COR-L47 (cell line): ENCODE data around the gene MXD4.

Source experiments
- DNase-seq: peaks from one replicate; lab custom pipeline; 2025; lab: John Stamatoyannopoulos, UW

The MXD4 gene

DNA sequence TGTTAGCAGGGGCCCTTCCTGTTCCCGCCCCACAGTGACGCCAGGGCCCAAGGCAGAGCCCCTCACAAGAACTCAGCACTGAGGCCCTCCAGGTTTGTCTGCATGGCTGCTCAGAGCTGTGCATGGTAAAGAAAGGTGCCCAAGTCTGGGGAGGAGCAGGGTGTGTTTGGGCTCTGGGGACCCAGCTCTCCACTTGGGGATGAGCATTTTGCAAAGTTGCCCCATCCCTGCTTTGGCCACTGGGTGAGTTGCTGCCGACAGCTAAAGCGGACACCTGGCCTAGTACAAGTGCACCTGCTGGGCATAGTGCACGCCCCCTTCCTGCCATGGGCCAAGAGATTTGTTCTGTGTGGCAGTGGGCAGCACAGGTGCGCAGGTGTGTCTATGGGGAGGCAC, 2.0 kb upstream of the MXD4 start:
- DNase-seq, result peak; percentile 73

DNA sequence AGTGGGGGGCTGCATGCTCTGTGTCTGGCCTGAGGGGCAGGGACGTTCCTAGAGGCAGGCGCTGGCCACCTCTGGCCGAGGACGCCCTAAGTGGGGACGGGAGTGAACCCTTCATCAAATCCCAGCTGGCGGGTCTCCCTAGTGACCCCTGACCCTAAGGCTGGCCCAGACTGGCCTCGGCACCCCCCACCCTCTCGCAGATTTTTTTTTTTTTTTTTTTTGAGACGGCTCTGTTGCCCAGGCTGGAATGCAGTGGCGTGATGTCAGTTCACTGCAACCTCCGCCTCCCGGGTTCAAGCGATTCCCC, 988 bp upstream of the MXD4 start:
- no peak for DNase-seq

DNA sequence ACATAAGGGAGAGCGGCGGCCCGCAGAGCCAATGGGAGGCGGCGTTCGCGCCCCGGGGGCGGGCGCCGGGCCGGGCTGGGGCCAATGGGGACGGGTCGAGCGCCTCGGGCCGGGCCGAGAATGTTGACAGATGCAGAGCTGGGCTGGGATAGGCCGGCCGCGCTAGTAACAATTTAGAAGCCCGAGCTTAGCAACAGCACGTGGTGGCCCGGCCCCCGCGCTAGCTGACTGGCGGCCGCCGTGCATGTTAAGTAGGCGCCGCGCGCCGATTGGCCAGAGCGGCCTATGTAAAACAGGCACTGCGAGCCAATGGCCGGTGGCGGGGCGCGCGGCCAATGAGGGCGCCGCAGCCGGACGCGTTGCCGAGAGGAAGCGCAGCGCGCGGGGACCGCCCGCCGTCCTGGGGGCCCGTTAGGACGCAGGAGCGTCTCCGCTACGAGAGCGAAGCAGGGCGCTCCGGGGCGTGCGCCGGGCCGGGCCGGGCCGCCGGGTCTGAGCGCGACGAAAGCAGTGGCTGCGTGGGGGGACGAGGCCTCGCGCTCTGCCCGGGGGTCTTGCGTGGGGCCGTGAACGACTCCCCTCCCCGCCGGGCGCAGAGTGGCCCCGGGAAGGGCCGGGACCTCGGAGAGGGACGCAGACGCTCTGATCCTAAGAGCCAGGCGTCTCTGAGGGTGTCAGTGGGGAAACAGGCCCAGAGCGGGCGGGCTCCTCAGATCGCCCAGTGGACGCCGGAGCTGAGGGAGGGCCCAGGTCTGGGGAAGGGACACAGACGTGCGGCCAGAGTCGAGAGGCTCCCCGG, 435 bp upstream of the MXD4 start:
- DNase-seq, result peak; percentile 99

DNA sequence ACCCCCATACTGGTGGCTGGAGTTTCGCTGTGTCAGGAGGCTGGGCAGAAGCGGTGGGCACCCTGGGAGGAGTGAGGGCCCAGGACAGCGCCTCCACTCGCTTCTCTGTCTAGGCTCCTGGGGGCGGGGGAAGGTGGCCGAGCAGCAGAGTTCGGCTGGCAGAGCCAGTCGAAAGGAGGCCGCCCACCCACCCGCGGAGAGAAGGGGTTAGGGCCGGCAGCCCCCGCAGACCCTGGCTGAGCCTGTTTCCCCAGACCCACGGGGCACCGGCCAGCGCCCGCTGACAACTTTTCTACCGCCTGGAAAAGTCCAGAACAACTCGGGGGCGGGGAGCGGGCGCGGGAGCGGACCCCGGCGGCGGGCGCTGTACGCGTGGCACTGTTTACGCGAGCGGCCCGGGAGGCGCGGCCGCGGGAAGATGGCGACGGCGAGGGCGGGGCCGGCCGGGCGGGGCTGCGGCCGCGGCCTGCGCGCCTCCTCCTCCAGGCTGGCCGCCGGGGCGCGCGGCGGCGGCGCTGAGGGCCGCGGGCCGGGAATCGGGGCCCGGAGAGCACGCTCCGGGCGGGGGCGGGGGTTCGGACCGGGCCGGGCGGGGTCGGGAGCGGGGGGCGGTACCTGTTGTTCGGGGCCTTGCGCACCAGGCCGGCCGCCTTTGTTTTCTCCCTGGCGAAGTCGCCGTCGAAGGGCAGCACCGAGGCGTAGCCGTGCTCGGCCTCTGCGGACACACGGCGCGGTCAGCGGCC, 628 bp downstream of the MXD4 start:
- peak; percentile 38 for DNase-seq

DNA sequence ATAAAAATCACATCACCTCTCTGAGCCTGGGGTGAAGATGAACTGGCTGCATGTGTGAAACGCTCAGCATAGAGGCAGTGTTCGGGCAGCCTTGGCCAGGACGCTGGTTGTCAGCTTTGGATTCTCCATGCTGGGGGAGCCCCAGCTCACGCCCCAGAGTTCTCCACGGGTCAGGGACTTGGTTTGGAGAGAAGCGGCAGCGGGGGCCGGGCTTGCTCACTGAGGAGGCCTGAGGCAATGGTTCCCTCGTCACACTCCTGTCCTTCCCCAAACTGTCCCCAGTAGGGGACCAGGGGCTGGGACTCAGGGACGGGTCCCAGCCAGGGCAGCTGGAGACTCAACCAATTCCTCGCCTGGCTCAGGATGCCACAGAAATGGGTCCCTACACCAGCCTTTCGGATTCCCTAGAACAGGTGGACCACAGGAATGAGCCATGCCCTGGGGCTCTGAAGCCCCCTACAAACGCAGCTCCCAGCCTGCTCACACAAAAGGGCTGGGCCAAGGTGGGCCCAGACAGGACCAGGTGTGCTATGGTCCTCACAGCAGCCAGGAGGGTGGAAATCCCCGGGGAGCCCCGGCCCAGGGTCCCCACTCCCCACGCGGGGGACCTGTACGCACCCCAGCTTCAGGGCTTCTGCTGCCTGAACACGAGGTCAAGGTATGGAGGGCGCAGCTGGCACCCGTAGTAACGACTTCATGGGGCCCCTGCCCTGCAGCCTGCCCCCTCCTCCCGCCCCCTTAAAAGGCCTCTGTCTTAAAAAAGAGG, 1.4 kb downstream of the MXD4 start:
- no peak for DNase-seq

- no peak for DNase-seq
Observed at GRCh38 chr4:2259541-2260343, 2.2 kb downstream of the MXD4 start.

DNA sequence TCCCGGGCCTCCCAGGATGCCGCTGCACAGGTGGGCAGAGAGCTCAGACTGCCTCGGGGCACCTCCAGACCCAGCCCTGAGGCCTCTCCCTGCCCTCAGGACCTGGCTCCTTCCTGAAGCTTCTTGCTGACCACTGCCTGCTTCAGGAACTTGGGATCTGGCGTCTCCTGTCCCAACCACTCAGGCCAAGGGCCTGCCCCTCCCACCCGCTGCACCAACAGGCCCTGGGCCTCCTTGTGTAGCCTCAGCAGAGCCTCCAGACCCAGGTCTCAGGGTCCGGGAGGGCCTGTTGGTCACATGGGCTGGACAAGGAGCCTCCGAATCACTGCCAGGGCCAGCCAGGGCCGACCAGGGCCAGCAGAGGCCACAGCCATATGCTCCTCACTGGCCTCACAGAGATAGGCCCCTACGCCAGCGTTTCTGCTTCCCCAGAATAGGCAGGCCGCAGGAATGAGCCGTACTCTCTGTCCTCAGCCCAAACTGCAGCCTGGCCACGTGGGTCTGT, 2.8 kb downstream of the MXD4 start:
- no peak for DNase-seq

- DNase-seq, result no peak
Observed at GRCh38 chr4:2258091-2259035, 3.5 kb downstream of the MXD4 start.

DNA sequence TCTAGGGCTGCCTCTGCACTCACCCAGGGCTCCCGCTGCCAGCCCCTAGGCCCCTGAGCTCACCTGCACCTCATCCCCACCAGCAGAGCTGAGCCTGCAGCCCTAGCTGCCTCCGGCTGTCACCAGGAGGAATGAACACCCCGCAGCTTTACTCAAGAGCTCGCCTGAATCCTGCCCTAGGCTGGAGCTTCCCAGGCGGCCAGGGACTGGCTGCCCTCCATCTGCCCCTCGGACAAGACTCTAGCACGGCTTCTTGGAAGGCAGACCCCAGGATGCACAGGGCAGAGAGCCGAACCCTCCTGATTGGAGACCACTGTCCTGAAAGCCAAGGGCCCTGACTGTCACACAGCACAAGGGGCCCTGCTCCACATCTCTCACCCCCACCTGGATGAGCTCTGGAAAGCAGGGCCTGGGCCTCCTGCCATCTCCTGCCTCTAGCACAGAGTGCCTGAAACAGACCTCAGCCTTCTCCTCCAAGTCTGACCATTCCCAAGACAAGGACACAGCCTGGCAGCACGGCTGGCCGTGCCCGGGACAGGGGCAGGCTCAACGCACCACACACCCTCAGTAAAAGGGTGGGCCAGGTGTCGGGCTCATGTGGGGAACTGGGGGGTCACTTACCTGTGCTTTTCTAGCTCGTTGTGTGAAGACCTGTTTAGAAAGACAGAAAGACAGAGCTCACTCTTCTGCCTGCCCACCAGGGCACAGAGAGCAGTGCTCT, 4.4 kb downstream of the MXD4 start:
- no peak for DNase-seq

GRCh38 chr4:2256781-2257191, 5.1 kb downstream of the MXD4 start:
- DNase-seq, result no peak

- DNase-seq, result no peak
Observed at GRCh38 chr4:2256156-2256731, 5.7 kb downstream of the MXD4 start.

GRCh38 chr4:2255501-2256155, 6.3 kb downstream of the MXD4 start:
- DNase-seq, result no peak

- DNase-seq, result no peak
Observed at GRCh38 chr4:2254665-2255500, 7.0 kb downstream of the MXD4 start.

GRCh38 chr4:2253160-2254084, 8.5 kb downstream of the MXD4 start:
- no peak for DNase-seq

- DNase-seq, result no peak
Observed at GRCh38 chr4:2252530-2253091, 9.3 kb downstream of the MXD4 start.

DNA sequence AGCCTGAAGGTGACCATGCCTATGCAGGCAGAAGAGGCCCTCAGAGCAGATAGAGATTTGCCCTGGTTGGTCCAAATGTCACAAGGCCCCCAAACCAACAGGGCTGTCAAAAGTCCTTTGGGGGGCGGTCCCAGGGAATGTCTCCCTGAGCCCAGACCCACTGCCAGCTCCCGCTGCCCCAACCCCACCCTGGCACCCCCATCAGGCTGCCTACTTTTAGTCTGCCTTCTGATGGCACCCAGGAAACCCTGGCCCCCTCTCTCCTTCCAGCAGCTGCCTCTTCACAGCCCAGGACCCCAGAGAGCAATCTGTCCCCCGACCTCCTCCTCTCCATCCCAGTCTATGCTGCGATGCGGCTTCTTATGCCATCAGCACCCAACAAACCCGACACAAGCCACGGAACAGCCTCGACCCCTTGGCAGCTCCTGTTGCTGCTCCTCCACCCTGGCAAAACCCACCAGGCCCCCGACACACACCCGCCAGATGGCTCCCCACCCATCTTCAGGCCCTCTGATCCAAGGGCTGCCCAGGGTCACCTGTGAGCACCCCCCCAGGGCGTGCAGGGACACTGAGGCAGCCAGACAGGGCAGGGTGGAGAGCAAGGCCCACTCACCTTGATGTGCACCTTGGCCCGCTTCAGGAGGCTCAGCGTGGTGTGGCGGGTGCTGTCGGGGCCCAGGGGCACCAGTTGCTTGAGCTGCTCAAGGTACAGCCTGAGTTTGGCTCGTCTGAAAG, 9.9 kb downstream of the MXD4 start:
- DNase-seq, result no peak
